C4-2B (cell line): ENCODE results near the gene SLC3A2.

Experiments used
- ZFX ChIP-seq: fragments of 450-650 bp; IDR thresholded peaks from 2 replicates; pipeline ENCODE4 v1.6.1; 2017
- TF ChIP-seq, protein P1 (sequence below): fragments of 450-650 bp; conservative IDR thresholded peaks from 2 replicates; pipeline ENCODE4 v1.5.1; 2017; ENCODE audit warnings: mild to moderate bottlenecking

DNA sequence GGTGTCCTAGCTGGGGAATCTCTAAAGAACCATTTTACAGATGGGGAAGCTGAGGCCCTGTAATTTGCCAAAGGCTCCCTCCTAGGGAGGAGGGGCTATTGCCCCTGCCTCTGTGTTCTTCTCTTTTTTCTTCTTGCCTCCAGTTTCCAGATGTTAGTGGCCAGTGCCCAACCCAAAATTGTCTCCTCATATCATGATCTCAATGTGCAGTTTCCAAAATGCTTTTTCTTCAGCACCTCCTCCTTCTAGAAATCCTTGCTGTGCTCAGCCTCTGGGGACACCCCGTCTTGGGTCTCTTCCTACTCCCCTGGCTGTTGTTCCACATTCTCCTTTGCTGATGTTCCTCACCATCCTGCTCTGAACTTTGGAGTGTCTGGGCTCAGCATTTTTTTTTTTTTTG lies 50.0 kb downstream of the SLC3A2 start:
- TF ChIP-seq, protein P1, sequence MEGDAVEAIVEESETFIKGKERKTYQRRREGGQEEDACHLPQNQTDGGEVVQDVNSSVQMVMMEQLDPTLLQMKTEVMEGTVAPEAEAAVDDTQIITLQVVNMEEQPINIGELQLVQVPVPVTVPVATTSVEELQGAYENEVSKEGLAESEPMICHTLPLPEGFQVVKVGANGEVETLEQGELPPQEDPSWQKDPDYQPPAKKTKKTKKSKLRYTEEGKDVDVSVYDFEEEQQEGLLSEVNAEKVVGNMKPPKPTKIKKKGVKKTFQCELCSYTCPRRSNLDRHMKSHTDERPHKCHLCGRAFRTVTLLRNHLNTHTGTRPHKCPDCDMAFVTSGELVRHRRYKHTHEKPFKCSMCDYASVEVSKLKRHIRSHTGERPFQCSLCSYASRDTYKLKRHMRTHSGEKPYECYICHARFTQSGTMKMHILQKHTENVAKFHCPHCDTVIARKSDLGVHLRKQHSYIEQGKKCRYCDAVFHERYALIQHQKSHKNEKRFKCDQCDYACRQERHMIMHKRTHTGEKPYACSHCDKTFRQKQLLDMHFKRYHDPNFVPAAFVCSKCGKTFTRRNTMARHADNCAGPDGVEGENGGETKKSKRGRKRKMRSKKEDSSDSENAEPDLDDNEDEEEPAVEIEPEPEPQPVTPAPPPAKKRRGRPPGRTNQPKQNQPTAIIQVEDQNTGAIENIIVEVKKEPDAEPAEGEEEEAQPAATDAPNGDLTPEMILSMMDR = no peak
- TF ChIP-seq ZFX = no peak
